Breast epithelium (tissue), 3 donors: Measurements from ENCODE around the gene NTN5.

Experiments
- CTCF ChIP-seq, 3 donors: fragments of 450-650 bp; IDR thresholded peaks; one replicate each; pipeline ENCODE4 v1.5.1; 2016 to 2017; ENCODE audit warnings: antibody characterized with exemption in 3 of 3, mild to moderate bottlenecking in 3 of 3, moderate library complexity in 3 of 3
- POLR2A ChIP-seq: fragments of 450-650 bp; IDR thresholded peaks from one replicate; pipeline ENCODE4 v1.6.1; 2016; ENCODE audit warnings: antibody characterized with exemption, mild to moderate bottlenecking, moderate library complexity
- POLR2AphosphoS5 ChIP-seq, 3 donors: sonication (generic); formaldehyde crosslinking; IDR thresholded peaks; one replicate each; pipeline ENCODE4 v1.6.1; 2017; ENCODE audit warnings: antibody characterized with exemption in 3 of 3

- TF ChIP-seq CTCF (IDR thresholded peaks at IDR 0.05) (no peak), POLR2A (no peak), POLR2AphosphoS5 (IDR thresholded peaks at IDR 0.05) (no peak)
Observed at GRCh38 chr19:48618278-48618915, 54.4 kb downstream of the NTN5 start.
